GM18502 (cell line): Measurements from ENCODE around the gene EXOC8.
A peak's percentile ranks its signal among the peaks of the same experiment; 100 is the strongest.
"Not testable (repeated sequence)": the region's sequence is repeated elsewhere in the genome, so short reads cannot be mapped to it uniquely, and the experiment has no call there.

Experiments
- ATAC-seq: cut with Tn5 transposase; IDR thresholded peaks from one replicate; pipeline ENCODE4 v1.9.1; 2021; ENCODE audit warnings: mild to moderate bottlenecking; ENCODE audit not compliant: unreplicated experiment, poor library complexity

The EXOC8 gene

DNA sequence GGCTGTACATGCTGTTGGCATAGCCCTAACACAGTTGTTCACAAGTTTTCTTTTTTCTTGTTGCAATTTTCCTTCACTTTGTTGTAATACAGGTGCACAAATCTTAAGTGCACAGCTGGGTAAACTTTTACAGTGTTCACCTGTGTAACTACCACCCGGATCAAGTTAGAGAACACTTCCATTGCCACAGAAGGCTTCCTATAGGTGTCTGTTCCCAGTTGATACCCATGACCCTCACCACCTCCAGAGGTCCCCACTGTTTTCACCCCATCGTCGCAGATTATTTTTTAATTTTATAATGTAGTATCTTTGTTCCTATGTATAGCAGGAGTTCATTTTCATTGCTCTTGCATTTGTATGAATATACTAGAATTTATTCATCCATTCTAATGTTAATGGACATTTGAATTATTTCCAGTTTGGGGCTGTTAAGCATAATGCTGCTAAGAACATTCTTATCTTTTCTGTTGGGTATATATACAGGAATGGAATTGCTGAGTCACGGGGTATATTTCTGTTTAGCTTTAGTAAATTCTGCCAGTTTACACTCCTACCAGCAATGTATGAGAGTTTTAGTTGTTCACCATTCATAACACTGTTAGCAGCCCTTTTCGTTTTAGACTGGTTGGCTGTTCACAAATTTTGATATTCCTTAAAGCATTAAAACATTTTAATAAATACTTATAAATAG is 16.8 kb upstream of the EXOC8 start:
- ATAC-seq, result no peak

- ATAC-seq, result no peak
Observed at GRCh38 chr1:231353086-231353485, 15.4 kb upstream of the EXOC8 start.

DNA sequence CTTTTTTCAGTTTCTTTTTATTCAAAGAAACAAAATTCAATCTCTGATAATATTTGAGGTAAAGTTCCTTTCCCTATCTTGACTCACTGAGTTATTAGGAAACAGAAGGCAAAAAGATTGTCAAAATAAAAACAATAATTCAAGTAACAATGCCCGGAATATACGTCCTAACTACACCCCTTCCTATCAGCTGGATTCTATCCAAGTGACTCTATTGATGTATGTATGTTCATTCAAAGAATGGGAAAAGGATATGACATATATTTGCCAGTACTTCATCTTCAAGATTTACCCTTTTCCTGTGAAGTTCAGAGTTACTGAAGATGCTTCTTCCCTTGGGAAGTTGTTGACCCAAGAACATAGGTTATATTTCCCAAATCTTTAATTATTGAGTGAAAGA is 14.2 kb upstream of the EXOC8 start:
- no peak for ATAC-seq

GRCh38 chr1:231348856-231349255 is 11.2 kb upstream of the EXOC8 start:
- ATAC-seq, result not testable (repeated sequence)

DNA sequence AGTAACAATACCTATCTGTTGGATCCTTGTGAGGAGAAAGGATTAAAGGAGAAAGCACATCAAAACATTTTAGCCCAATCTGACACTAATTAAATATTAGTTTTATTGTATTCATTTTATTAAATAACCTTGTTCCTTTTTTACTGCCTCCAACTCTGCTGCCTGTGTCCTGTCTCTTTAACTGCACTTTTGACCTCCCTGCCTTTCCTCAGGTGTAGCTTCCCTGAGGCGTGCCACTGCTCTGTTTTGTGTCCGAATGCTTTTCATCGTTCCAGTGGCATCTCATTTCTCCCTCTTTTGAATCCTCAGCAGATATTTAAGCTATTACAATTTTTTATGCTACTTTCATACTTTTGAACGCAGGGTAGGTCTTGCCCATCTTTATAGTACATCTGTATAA is 10.8 kb upstream of the EXOC8 start:
- no peak for ATAC-seq

DNA sequence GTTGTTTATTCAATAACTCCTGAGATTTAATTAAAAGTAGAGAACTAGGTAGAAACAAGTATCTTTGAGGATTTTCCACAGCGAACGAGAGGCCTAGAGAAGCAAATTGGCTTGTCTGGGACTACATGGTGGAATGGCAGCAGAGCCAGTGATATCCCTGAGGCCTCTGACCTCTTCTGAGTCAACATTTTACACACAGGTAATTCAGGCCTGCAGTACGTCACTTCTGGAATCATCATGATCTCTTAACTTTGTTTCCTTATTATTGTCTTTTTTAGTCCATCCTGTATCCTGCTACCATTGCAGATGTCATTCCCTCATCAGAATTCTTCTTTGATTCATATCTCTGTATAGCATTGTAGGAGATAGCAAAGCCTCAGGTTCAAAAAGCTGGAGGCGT is 10.3 kb upstream of the EXOC8 start:
- ATAC-seq, result no peak

DNA sequence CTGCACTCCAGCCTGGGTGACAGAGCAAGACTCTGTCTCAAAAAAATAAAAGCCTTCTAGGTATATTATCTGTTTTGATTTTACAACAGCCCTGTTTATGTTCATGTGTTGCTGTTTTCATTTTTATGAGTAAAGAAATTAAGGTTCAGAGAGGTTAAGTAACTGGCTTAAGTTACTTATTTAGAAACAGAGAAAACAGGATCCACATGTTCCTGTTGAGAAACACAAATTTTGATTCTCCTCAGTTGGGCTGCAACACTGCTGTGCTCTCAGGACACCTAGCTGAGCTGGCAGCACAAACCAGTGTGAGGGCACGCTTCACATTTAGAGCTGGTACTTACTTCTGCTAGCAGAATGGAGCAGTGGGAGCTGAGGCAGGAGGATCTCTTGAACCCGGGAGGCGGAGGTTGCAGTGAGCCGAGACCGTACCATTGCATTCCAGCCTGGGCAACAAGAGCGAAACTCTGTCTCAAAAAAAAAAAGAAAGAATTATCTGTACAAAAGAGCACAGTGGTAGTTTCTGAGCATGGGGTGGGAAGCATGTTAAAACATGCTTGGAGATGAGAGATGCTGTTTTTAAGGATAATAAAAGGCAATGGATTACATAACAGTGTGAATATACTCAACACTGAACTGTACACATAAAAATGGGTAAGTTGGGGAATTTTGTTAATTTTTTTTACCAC is 2.8 kb upstream of the EXOC8 start:
- no peak for ATAC-seq

DNA sequence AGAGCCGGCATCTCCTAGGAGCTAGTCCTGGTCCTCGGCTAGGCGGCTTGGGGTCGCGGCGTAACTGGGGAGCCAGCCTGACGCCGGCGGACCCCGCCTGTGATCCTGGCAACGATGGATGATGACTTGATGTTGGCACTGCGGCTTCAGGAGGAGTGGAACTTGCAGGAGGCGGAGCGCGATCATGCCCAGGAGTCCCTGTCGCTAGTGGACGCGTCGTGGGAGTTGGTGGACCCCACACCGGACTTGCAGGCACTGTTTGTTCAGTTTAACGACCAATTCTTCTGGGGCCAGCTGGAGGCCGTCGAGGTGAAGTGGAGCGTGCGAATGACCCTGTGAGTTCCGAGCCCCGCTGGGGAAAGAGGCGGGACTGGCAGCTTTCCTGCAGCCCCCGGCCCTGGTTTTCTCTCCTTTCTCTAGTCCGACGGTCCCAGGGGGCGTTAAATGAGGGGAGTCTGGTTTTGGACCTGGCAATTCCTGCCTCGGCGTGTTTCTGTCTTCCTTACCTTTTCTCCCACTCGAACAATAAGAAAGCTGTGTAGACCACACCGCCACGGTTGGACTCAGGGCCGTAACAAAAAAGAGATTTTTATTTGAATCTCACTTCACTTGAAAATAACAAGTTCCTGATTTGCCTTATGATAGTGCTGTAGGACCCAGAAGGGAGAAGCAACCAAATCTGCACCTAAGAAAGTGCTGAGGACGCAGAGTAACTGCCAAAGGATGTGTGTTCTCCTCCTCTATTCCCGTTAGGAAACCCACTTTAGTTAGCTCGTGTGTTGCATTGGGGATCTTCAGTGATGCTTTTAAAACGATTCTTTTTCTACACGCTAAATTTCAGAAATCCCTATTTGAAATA is 847 bp upstream of the EXOC8 start, which contains the start of gene SPRTN:
Gene SPRTN (plus strand): TSS at position 24 of the 859 bp plus-strand sequence. CDS start 91 bp downstream, at position 115.
- ATAC-seq, result no peak

- peak; percentile 5 for ATAC-seq
Observed at GRCh38 chr1:231337043-231337471, 595 bp downstream of the EXOC8 start.

- ATAC-seq, result no peak
Observed at GRCh38 chr1:231335663-231336602, 1.7 kb downstream of the EXOC8 start.

GRCh38 chr1:231334952-231335351 is 2.7 kb downstream of the EXOC8 start:
- ATAC-seq, result no peak

DNA sequence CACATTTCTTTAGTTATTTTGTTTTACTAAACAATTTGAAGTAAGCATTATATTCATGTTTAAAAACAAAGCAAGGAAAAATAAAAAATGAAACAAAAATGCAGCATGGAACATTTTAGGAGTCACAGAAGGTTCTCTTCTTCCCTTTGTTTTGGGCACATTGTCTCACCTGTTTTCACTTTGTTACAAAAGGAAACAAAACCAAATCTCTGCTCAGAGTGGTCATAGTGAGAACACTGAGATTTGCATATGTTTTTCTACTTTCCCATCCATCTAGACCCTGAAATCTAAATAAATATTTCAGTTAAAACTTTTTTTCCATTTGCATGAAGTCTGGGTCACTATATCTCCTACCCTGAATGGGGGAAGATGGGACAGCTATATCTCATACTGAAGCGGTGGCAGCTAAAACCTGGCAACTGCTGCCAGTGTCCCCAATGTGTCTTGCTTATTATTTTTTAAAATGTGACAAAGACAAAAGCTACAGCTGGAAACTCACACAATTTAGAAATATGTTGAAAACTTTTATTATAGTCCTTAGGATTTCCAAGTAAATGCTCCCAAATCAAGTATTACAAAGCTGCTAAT is 3.5 kb downstream of the EXOC8 start:
- no peak for ATAC-seq

- ATAC-seq, result no peak
Observed at GRCh38 chr1:231332761-231333160, 4.9 kb downstream of the EXOC8 start.

DNA sequence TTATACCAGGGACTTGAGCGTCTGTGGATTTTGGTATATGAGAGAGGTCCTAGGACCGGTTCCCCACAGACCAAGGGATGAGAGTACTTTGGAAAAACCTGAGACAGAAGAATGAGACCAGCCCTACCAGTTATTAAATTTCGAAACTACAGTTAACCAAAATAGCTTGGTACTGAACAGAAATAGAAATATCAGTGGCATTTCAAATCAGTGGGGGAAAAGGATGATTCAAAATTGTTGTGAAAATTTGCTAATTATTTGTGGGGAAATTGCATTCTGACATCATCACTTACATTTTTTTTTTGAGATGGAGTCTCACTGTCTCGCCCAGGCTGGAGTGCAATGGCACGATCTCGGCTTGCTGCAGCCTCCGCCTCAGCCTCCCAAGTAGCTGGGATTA is 8.2 kb downstream of the EXOC8 start:
- no peak for ATAC-seq

- ATAC-seq, result no peak
Observed at GRCh38 chr1:231327617-231328016, 10.0 kb downstream of the EXOC8 start.

DNA sequence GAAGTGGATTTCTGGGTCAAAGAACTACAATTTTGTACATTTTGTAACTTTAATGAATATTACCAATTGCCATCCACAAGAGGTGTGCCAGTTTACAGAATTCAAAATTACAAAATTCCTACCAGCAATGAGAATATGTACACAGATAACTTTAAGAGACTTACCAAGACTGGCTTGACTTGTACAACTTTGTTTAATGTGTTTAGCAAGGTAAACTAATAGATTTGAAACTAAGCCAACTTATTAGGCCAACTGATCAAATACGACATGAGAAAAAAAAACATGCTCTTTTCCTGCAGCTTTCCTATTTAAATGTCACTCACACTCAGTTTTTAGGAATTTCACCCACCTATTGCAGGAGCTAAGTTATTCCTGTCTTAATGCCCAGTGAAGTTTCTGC is 11.4 kb downstream of the EXOC8 start:
- no peak for ATAC-seq

DNA sequence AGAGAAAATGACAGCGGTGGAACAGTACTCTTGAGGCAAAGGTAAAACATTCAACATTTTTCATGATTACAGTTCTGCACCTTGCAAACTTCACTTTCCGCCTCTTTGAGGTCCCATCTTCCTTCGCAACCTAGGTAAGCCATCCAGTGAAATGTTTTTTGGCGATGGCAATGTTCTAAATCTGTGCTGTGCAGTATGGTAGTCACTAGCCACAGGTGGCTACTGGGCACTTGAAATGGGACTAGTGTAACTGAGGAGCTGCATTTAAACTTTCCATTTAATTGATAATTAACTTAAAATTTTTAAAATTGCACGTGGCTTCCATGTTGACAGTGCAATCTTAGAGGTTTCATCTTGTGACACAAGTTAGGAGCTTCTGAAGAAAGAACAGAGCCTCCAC is 13.0 kb downstream of the EXOC8 start:
- ATAC-seq, result no peak

- no peak for ATAC-seq
Observed at GRCh38 chr1:231322880-231323530, 14.6 kb downstream of the EXOC8 start.

- ATAC-seq, result no peak
Observed at GRCh38 chr1:231319080-231319479, 18.6 kb downstream of the EXOC8 start.
